Measurements from ENCODE around the gene LEPROT. TPM values are rescaled to one million over a fixed set of nuclear protein-coding genes. Genes with fewer than 3 reads are reported as not detected.

The LEPROT gene
- polyA plus RNA-seq, 1 donor (not counting 4 experiments of a cell fraction or from before 2014, with no cell fraction given): 82.5 TPM

GRCh38 chr1:65392497-65392896, 28.0 kb upstream of the LEPROT start:
- Histone ChIP-seq H3K4me1 (ENCODE audit: control insufficient read depth, extremely low read depth, insufficient read depth, low read length) (peaks cover 8% of the 10 kb centered on the region), H3K9ac (ENCODE audit: control insufficient read depth, extremely low read depth, insufficient read depth, low read length) (no peak overlapping the region), H3K9me1 (ENCODE audit: control insufficient read depth, extremely low read depth, insufficient read depth, low read length) (no peaks in the 10 kb centered on the region), H3K9me3 (ENCODE audit: control insufficient read depth, low read depth, low read length) (no peaks in the 10 kb centered on the region), H3K4me3 (ENCODE audit: control insufficient read depth in 2 of 3, extremely low read depth in 1 of 3, insufficient read depth in 2 of 3, low read depth in 1 of 3, low read length in 3 of 3) (no peak overlapping the region), H3K4me2 (ENCODE audit: control insufficient read depth, extremely low read depth, insufficient read depth, low read depth, low read length) (no peak overlapping the region), H2AFZ (ENCODE audit: control insufficient read depth, low read length) (no peak overlapping the region), H3K27ac (ENCODE audit: control insufficient read depth, insufficient read depth, low read length) (no peak overlapping the region), H3K27me3 (ENCODE audit: control insufficient read depth, extremely low read depth, insufficient read depth, low read length) (no peaks in the 10 kb centered on the region), H4K20me1 (ENCODE audit: control insufficient read depth, extremely low read depth, insufficient read depth, low read length) (no peaks in the 10 kb centered on the region), H3K79me2 (ENCODE audit: control insufficient read depth, insufficient read depth, low read length) (no peaks in the 10 kb centered on the region), H3K36me3 (ENCODE audit: control insufficient read depth in 2 of 2, extremely low read depth in 1 of 2, insufficient read depth in 2 of 2, low read length in 2 of 2) (peaks cover 0 to 9% of the 10 kb centered on the region in 2 experiments)
- DNase-seq (ENCODE audit: low read depth, low spot score) (no peak), FAIRE-seq (no peak)
- TF ChIP-seq CTCF (optimal IDR thresholded peaks at IDR 0.05 in 1 of 3, IDR thresholded peaks at IDR 0.05 in 1 of 3, conservative IDR thresholded peaks at IDR 0.05 in 1 of 3; ENCODE audit: extremely low read depth in 1 of 3, insufficient read depth in 2 of 3, low read length in 3 of 3) (no peak), EZH2 (IDR thresholded peaks at IDR 0.05; ENCODE audit: low read length) (no peak)
- dilution Hi-C loops (cut with MboI; ENCODE audit: extremely low pct_ligation_motif_present, low sequenced_read_pairs): no loop called here

GRCh38 chr1:65393347-65393746, 27.1 kb upstream of the LEPROT start:
- Histone ChIP-seq H3K9ac (ENCODE audit: control insufficient read depth, extremely low read depth, insufficient read depth, low read length) (no peak overlapping the region), H3K79me2 (ENCODE audit: control insufficient read depth, insufficient read depth, low read length) (no peaks in the 10 kb centered on the region), H3K9me3 (ENCODE audit: control insufficient read depth, low read depth, low read length) (no peaks in the 10 kb centered on the region), H3K36me3 (ENCODE audit: control insufficient read depth in 2 of 2, extremely low read depth in 1 of 2, insufficient read depth in 2 of 2, low read length in 2 of 2) (peaks cover 0 to 9% of the 10 kb centered on the region in 2 experiments), H3K27ac (ENCODE audit: control insufficient read depth, insufficient read depth, low read length) (no peak overlapping the region), H3K4me3 (ENCODE audit: control insufficient read depth in 2 of 3, extremely low read depth in 1 of 3, insufficient read depth in 2 of 3, low read depth in 1 of 3, low read length in 3 of 3) (no peak overlapping the region), H3K27me3 (ENCODE audit: control insufficient read depth, extremely low read depth, insufficient read depth, low read length) (no peaks in the 10 kb centered on the region), H3K4me1 (ENCODE audit: control insufficient read depth, extremely low read depth, insufficient read depth, low read length) (peaks cover 8% of the 10 kb centered on the region), H3K9me1 (ENCODE audit: control insufficient read depth, extremely low read depth, insufficient read depth, low read length) (no peaks in the 10 kb centered on the region), H3K4me2 (ENCODE audit: control insufficient read depth, extremely low read depth, insufficient read depth, low read depth, low read length) (peak overlapping the region; percentile 27), H4K20me1 (ENCODE audit: control insufficient read depth, extremely low read depth, insufficient read depth, low read length) (no peaks in the 10 kb centered on the region), H2AFZ (ENCODE audit: control insufficient read depth, low read length) (no peak overlapping the region)
- no peak for DNase-seq (ENCODE audit: low read depth, low spot score)
- TF ChIP-seq EZH2 (IDR thresholded peaks at IDR 0.05; ENCODE audit: low read length): no peak
- no peak for TF ChIP-seq CTCF (optimal IDR thresholded peaks at IDR 0.05 in 1 of 3, IDR thresholded peaks at IDR 0.05 in 1 of 3, conservative IDR thresholded peaks at IDR 0.05 in 1 of 3; ENCODE audit: extremely low read depth in 1 of 3, insufficient read depth in 2 of 3, low read length in 3 of 3)
- FAIRE-seq: no peak
- dilution Hi-C loops (cut with MboI; ENCODE audit: extremely low pct_ligation_motif_present, low sequenced_read_pairs): no loop called here
